Measurements from ENCODE around the gene SRPX.

SRPX gene

DNA sequence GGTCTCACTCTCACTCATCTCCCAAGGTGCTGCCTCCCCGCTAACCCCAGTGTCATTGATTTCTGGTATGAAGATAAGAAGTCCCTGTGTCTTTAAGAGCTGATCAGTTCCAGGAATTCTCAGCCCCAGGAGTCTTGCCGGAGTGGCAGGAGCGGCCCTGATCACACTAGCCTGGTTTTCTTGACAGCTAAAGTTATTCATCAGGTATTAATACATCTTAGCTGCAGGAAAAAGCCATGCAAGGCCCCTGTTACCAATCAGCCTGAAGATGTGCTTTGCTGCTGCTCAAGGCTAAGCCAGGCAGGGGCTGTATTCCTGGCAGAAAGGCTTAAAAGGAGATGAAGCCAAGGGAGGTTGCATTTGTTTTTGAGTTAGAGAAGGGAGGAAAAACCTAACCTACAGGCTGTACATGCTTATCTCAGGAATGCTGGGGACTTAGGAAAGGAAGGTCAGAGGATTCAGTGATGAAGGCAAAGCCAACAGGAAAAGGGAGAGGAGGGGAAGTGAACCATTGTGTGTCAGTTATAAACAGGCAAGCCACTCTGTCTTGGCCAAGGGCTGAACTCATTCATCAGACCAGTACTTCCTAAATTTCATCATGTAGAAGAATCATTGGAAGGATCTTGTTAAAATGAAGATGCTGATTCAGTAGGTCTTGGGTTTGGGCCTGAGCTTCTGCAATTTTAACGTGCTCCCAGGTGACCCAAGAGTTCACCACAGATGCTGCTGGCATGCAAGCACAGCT is 8.6 kb downstream of the SRPX start:
- DNase-seq: no peak
- intact Hi-C loops (cut with DNase I): no loop called here

GRCh38 chrX:38206542-38206941 is 14.1 kb downstream of the SRPX start:
- no peak for DNase-seq
- intact Hi-C loops (cut with DNase I): no loop called here

DNA sequence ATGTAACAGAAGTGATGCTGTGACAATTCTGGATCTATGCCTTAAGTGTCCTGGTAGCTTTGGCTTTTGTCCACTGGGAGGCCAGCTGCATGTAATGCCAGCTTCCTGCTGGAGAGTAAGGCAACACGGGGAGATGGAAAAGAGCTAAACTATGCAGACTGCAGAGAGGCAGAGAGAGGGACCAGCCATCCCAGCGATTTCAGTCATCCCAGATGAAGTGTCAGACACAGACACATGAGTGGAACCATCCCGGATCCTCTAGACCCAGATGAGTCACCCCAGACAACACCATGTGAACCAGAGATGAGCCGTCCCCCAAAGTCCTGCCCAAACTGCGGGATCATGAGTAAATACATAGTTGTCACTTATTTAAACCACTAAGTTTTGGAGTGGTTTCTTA is 14.6 kb downstream of the SRPX start:
- intact Hi-C loops (cut with DNase I): no loop called here
- DNase-seq: no peak

DNA sequence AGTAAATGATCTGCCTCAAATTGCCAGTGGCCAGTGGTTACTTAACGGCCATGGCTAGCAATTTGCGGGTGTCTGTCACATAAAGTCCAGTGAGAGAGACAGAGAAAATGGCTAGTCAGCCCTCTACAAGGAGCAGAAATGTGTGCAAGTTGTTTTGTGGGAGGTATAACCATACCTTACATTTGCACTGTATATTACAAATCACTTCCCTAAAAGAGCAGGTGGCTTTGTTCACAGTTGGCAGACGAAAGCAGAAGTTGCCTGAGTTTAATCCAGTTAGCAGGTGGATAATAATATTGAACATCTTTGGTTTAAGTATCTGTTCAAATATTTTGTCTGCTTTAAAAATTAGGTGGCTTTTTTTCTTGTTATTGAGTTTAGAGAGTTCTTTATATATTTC is 15.6 kb downstream of the SRPX start:
- intact Hi-C loops (cut with DNase I): no loop called here
- DNase-seq: no peak

- intact Hi-C loops (cut with DNase I): no loop called here
- DNase-seq: peak in 2 of 10 donors; percentile 11 to 83
Measured at GRCh38 chrX:38192007-38192810, 28.5 kb downstream of the SRPX start.

DNA sequence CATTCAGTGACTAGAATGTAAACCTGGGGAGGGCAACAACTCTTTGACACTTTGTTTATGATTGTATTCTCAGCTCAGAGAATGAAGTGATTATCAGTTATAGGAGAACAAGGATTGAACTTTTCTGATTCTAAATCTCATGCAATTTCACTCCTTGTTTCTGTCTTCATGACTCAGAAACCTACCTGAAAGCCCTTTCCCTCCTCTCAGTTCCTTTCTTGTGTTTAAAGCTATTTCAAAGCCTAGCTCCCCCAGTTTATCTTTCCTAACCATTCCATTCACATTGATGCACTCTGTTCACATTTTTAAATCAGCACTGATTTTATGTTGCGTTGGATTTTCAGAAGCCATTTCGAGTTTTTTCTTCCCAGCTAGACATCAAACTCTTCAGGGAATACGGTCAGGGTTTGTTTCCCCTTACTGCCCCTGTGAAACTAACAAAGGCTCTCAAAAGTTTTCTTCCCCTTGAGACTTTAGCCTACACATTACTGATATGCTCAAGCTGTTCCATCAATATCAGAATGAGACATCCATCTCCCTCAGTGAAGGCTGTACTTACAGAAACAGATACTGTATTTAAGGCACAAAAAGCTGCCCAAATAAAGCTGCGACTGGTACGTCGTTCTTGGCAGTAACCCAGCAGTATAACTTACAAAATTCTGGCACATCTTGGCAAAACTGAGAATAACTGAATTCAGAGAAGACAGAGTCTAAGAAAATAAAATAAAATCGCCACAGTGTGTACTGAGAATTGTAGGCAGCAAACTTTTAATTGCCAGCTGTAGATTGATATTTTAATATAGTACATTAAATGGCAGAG is 31.0 kb downstream of the SRPX start:
- no peak for DNase-seq
- intact Hi-C loops (cut with DNase I): no loop called here

- intact Hi-C loops (cut with DNase I): no loop called here
- DNase-seq: no peak
Measured at GRCh38 chrX:38183596-38183995, 37.1 kb downstream of the SRPX start.

GRCh38 chrX:38181357-38181756 is 39.3 kb downstream of the SRPX start:
- intact Hi-C loops (cut with DNase I): no loop called here
- no peak for DNase-seq

DNA sequence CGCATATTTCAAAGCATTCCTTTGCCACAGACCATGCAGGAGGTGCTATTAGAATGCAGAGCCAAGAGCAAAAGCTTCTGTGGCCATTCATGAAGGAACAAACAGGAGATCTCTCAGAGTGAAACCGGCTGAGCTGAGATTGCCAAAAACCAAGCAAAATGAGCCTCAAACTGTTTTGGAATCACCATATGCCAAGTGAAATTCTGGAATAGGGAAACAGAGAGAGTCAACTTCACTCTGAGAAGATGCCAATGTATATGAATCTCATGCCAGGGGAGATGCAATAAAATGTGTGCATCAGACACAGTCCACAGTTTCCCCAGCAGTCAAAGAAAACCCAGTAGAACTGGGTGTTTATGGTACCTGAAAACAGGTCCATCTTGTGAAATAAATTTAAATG is 42.3 kb downstream of the SRPX start:
- DNase-seq: no peak
- intact Hi-C loops (cut with DNase I): no loop called here

DNA sequence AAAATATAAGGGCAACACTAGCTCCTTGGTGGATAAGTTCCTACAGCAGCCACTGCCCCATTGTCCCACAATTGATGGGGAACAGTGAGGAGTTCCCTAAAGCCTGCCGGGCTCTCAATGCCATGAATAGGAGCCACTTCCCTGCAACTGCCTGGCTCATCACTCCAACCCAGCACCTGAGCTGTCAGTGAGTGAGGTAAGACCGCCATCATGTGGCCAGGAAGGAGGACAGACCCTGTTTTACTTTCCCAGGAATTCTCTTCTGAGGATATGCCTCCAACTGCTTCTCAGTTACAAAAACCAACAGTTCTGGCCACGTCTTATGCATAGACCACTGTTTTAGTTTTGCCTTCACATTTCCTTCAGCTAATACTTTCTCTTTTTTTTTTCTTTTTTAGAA is 45.5 kb downstream of the SRPX start:
- intact Hi-C loops (cut with DNase I): no loop called here
- DNase-seq: peak in 5 of 10 donors; percentile 7 to 88 (median 8)

- no peak for DNase-seq
- intact Hi-C loops (cut with DNase I): no loop called here
Measured at GRCh38 chrX:38172596-38172995, 48.1 kb downstream of the SRPX start.

DNA sequence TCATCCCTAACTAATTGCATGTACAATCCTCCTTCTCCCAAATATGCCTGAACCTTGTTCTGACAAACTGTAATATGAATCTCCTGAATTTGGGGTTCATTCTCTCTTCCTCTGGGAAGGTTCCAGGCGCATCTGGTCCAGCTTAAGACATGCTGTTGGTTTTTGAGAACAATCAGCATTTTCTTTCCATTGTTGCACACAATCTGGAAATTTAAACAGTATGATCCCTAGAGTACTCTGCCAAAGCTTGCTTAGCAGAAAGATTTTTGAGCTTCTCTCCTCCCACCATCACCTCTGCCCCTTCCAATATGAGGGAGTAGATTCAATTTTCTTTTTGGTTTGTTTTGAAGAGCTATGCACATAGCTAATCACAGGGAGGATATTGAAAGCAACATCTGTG is 50.1 kb downstream of the SRPX start:
- no peak for DNase-seq
- intact Hi-C loops (cut with DNase I): no loop called here

GRCh38 chrX:38166478-38167083 is 54.1 kb downstream of the SRPX start:
- no peak for DNase-seq

GRCh38 chrX:38165023-38165422 is 55.6 kb downstream of the SRPX start:
- intact Hi-C loops (cut with DNase I): loop anchor here (5.0 kb wide), 2 partner anchors 238 to 418 kb away; no protein-coding TSS in a partner anchor
- DNase-seq: no peak

More at GRCh38 chrX:38166478-38167083, 54.1 kb downstream of the SRPX start:
- intact Hi-C loops (cut with DNase I): loop anchor here (5.0 kb wide), 2 partner anchors 239 to 419 kb away; no protein-coding TSS in a partner anchor

- no peak for DNase-seq
- intact Hi-C loops (cut with DNase I): no loop called here
Measured at GRCh38 chrX:38163193-38163592, 57.5 kb downstream of the SRPX start.

DNA sequence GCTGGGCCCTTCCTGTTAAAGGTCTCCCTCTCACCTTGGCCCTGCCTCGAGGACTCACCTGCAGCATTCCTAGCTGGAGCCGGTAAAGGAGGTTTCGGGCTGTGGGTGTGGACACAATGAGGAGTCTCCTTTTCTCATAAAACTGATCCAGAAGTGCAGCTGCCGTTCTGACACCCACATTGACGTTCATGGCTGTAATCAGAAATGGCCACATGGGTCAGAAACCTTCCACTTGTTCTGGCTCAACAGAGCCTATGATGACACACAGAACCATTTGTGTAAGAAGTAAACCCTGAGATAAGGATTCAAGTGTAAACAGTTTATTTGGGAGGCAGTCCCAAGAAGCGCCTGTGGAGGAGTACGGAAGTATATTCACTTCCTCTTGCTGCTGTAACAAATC is 63.8 kb downstream of the SRPX start:
- intact Hi-C loops (cut with DNase I): no loop called here
- DNase-seq: no peak

- no peak for DNase-seq
- intact Hi-C loops (cut with DNase I): no loop called here
Measured at GRCh38 chrX:38154818-38155217, 65.9 kb downstream of the SRPX start.

DNA sequence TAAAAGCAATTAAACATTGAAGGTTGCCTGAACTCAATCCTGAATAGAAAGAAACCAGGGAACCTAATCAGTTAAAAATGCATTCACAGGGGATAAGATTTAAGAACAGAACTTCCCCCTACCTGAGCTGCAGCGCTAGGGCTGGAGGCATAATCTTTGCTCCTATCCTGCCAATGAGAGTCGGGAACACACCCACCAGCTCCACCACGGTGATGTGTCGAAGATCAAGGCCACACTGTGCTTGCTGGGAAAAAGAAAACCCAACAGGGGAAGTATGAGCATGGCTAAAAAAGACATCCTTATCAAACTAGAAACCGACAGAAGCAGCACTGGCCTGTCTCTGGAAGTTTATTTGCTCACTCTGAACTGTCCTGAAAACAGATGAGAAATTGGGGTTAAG is 66.3 kb downstream of the SRPX start:
- DNase-seq: no peak
- intact Hi-C loops (cut with DNase I): no loop called here

DNA sequence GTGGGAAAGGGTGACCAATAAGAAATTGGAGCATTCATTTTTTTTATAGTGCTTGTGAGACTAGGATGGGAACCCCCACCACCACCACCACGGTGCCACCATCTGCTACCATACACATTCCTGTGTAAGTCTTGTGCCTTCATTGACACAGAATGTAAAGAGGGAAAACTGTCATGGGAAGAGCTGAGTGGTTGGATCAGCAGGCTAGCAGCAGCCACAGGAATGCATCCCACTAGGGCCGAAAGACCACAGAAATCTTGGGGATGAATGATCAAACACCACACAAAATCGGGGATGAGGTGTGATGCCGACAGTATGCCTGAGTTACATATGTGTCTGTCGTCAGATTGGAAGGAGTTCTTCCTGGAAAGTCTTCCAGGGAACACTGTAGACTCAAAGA is 69.2 kb downstream of the SRPX start:
- intact Hi-C loops (cut with DNase I): no loop called here
- DNase-seq: no peak

GRCh38 chrX:38150993-38151392 is 69.7 kb downstream of the SRPX start:
- DNase-seq: no peak
- intact Hi-C loops (cut with DNase I): no loop called here

DNA sequence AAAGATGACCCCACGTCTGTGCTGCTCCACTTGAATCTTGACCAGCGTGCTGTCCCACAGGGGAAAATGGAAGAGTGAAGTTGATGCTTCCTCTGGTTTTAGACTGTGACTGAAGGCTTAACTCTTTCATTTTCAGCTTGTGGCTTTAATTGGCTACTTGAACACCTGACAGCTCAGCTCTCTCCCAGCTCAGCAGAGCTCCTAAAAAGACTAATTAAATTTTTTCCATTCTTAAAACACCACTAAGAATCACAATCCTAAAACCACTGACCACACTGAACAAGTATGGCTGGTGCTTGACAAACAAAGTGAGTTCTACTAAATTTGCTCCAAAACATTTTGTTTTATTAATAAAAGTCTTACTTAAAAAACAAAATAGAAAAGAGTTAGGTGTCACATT is 71.7 kb downstream of the SRPX start:
- DNase-seq: no peak
- intact Hi-C loops (cut with DNase I): no loop called here
